ENCODE results near the gene NOSIP. TPM values are rescaled to one million over a fixed set of nuclear protein-coding genes. Genes with fewer than 3 reads are reported as not detected.
A peak's percentile ranks its signal among the peaks of the same experiment; 100 is the strongest.
"Not testable (repeated sequence)": the region's sequence is repeated elsewhere in the genome, so short reads cannot be mapped to it uniquely, and the experiment has no call there.

NOSIP gene
- 10 to 100 TPM in 11 of 12 donors, not detected in 1; 25.7 to 60.7 (median 52.9) TPM for polyA plus RNA-seq (ENCODE audit: insufficient read length in 12 of 12)
- long read RNA-seq, donor 1, transcript NOSIP-204 (9 exons, 1,005 nt), result major isoform, 17 of 31 reads
- long read RNA-seq, donor 1, partial matches to known transcripts, result 12 of 31 reads
- long read RNA-seq, donor 1, other reads (novel, unspliced or antisense), result 0 of 31 reads
- long read RNA-seq, donor 2, transcript NOSIP-204 (9 exons, 1,005 nt), result major isoform, 14 of 14 reads
- long read RNA-seq, donor 2, partial matches to known transcripts, result 0 of 14 reads
- long read RNA-seq, donor 2, other reads (novel, unspliced or antisense), result 0 of 14 reads
- long read RNA-seq, donor 3, transcript NOSIP-204 (9 exons, 1,005 nt), result major isoform, 6 of 12 reads
- long read RNA-seq, donor 3, partial matches to known transcripts, result 5 of 12 reads
- long read RNA-seq, donor 3, other reads (novel, unspliced or antisense), result 0 of 12 reads
- long read RNA-seq, donor 4, transcript NOSIP-204 (9 exons, 1,005 nt), result major isoform, 8 of 9 reads
- long read RNA-seq, donor 4, partial matches to known transcripts, result 0 of 9 reads
- long read RNA-seq, donor 4, other reads (novel, unspliced or antisense), result 0 of 9 reads
- long read RNA-seq, donor 5, transcript NOSIP-204 (9 exons, 1,005 nt), result major isoform, 23 of 114 reads
- long read RNA-seq, donor 5, partial matches to known transcripts, result 90 of 114 reads
- long read RNA-seq, donor 5, other reads (novel, unspliced or antisense), result 0 of 114 reads
- long read RNA-seq, donor 6, transcript NOSIP-204 (9 exons, 1,005 nt), result major isoform, 12 of 12 reads
- long read RNA-seq, donor 6, partial matches to known transcripts, result 0 of 12 reads
- long read RNA-seq, donor 6, other reads (novel, unspliced or antisense), result 0 of 12 reads
- long read RNA-seq, donor 7, transcript NOSIP-204 (9 exons, 1,005 nt), result major isoform, 7 of 8 reads
- long read RNA-seq, donor 7, partial matches to known transcripts, result 0 of 8 reads
- long read RNA-seq, donor 7, other reads (novel, unspliced or antisense), result 0 of 8 reads
- long read RNA-seq, donor 8, transcript NOSIP-204 (9 exons, 1,005 nt), result major isoform, 10 of 36 reads
- long read RNA-seq, donor 8, partial matches to known transcripts, result 16 of 36 reads
- long read RNA-seq, donor 8, other reads (novel, unspliced or antisense), result 9 of 36 reads
- long read RNA-seq, donor 9, transcript NOSIP-204 (9 exons, 1,005 nt), result major isoform, 9 of 46 reads
- long read RNA-seq, donor 9, partial matches to known transcripts, result 26 of 46 reads
- long read RNA-seq, donor 9, other reads (novel, unspliced or antisense), result 10 of 46 reads
- long read RNA-seq, donor 10, transcript NOSIP-204 (9 exons, 1,005 nt), result major isoform, 24 of 24 reads
- long read RNA-seq, donor 10, partial matches to known transcripts, result 0 of 24 reads
- long read RNA-seq, donor 10, other reads (novel, unspliced or antisense), result 0 of 24 reads
- long read RNA-seq, donor 11, transcript NOSIP-201 (9 exons, 1,000 nt), result minor isoform, 5 of 35 reads
- long read RNA-seq, donor 11, transcript NOSIP-204 (9 exons, 1,005 nt), result major isoform, 23 of 35 reads
- long read RNA-seq, donor 11, partial matches to known transcripts, result 7 of 35 reads
- long read RNA-seq, donor 11, other reads (novel, unspliced or antisense), result 0 of 35 reads

- DNase-seq, result peak; percentile 97
Measured at GRCh38 chr19:49580264-49581006, at the start of gene NOSIP. NOSIP (minus strand) TSS chr19:49580556; CDS start chr19:49560691, 19,865 bp downstream.

- DNase-seq, result no peak
Measured at GRCh38 chr19:49629659-49630058, 49.3 kb upstream of the NOSIP start.

- DNase-seq, result no peak
Measured at GRCh38 chr19:49626226-49626625, 45.9 kb upstream of the NOSIP start.

- no peak for DNase-seq
Measured at GRCh38 chr19:49624967-49625910, 44.9 kb upstream of the NOSIP start.

- not testable (repeated sequence) for DNase-seq
Measured at GRCh38 chr19:49617860-49618259, 37.5 kb upstream of the NOSIP start.

- no peak for DNase-seq
Measured at GRCh38 chr19:49616945-49617344, 36.6 kb upstream of the NOSIP start.

GRCh38 chr19:49616532-49616931, 36.2 kb upstream of the NOSIP start:
- DNase-seq, result no peak

GRCh38 chr19:49615861-49616260, 35.5 kb upstream of the NOSIP start:
- no peak for DNase-seq

- DNase-seq, result no peak
Measured at GRCh38 chr19:49614096-49614833, 33.9 kb upstream of the NOSIP start.

GRCh38 chr19:49613374-49613773, 33.0 kb upstream of the NOSIP start:
- no peak for DNase-seq

- no peak for DNase-seq
Measured at GRCh38 chr19:49609499-49610092, 29.2 kb upstream of the NOSIP start.

GRCh38 chr19:49605605-49606004, 25.2 kb upstream of the NOSIP start:
- DNase-seq, result no peak

- DNase-seq, result no peak
Measured at GRCh38 chr19:49602806-49603205, 22.4 kb upstream of the NOSIP start.

GRCh38 chr19:49601482-49602038, 21.2 kb upstream of the NOSIP start:
- DNase-seq, result no peak

GRCh38 chr19:49599378-49600295, 19.3 kb upstream of the NOSIP start:
- no peak for DNase-seq

GRCh38 chr19:49597703-49597974, 17.3 kb upstream of the NOSIP start:
- no peak for DNase-seq

Data from muscle of arm (tissue), 14 donors.